Measurements from ENCODE around the gene ACAA1. TPM values are rescaled to one million over a fixed set of nuclear protein-coding genes. Genes with fewer than 3 reads are reported as not detected.

Gene ACAA1
- total RNA-seq, 1 experiment from 2014 or later, result 76.4 TPM

DNA sequence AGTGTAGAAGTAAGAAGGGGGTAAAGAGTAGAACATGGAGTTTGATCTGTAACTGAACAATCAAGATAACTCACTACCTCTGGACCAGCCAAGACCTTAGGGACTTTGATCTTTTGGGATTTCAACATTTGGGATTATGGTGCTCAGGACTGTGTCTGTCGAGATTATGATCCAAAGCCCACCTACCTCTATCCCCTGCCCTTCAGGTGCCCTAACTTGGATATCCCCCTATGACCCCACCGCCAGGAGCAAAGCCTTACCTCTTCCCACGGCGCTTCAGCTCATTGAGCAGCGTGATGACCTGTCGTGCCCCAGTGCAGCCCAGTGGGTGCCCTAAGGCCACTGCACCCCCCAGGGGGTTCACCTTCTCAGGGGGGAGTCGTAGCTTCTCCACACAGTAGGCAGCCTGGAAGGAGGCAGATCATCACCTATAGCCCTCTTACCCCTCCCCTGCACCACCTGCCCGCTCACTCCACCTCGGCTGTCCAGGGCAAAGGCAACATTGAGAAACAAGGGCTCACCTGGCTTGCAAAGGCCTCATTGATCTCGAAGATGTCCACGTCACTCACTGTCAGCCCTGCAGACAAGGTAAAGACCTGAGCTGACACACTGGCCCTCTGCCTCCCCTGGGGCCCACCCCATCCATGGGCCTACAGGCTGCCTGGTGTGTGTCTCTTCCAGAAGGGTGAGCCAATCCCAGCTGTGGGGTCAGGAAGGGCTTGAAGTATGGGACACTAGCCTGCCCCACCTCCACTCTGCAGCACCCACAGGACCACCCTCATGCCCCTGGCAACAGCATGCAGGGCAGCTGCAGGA lies 11.4 kb downstream of the ACAA1 start:
- peaks cover 21% of the 10 kb centered on the region for H3K4me1 ChIP-seq (ENCODE audit: insufficient read depth, low read length)
- peak overlapping the region; percentile 71 for H3K27ac ChIP-seq (ENCODE audit: low read length)
- TSS peak; percentile 89 for BruUV-seq (replicated peaks)
- no peak overlapping the region for H3K9ac ChIP-seq (ENCODE audit: low read length)
- peak overlapping the region; percentile 32; the same call in 1 of the 2 replicates for H3K4me2 ChIP-seq (ENCODE audit: low read length)
- H3F3A ChIP-seq (ENCODE audit: low read length, unreplicated experiment), result peaks cover 3% of the 10 kb centered on the region
- ATAC-seq (no peak; the same call in 1 of the 2 replicates), DNase-seq (no peak)
- no peak for TF ChIP-seq EZH2 (IDR thresholded peaks at IDR 0.05; ENCODE audit: low read length, unreplicated experiment)
- TF ChIP-seq EZH2phosphoT487 (IDR thresholded peaks at IDR 0.05; ENCODE audit: borderline replicate concordance, low read length), result no peak
- TF ChIP-seq, protein P1, sequence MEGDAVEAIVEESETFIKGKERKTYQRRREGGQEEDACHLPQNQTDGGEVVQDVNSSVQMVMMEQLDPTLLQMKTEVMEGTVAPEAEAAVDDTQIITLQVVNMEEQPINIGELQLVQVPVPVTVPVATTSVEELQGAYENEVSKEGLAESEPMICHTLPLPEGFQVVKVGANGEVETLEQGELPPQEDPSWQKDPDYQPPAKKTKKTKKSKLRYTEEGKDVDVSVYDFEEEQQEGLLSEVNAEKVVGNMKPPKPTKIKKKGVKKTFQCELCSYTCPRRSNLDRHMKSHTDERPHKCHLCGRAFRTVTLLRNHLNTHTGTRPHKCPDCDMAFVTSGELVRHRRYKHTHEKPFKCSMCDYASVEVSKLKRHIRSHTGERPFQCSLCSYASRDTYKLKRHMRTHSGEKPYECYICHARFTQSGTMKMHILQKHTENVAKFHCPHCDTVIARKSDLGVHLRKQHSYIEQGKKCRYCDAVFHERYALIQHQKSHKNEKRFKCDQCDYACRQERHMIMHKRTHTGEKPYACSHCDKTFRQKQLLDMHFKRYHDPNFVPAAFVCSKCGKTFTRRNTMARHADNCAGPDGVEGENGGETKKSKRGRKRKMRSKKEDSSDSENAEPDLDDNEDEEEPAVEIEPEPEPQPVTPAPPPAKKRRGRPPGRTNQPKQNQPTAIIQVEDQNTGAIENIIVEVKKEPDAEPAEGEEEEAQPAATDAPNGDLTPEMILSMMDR (conservative IDR thresholded peaks at IDR 0.05; ENCODE audit: low read depth, low read length), result no peak
- H2AFZ ChIP-seq (ENCODE audit: low read length), result no peak overlapping the region
- H3K9me3 ChIP-seq (ENCODE audit: low read length), result no peaks in the 10 kb centered on the region
- ChIA-PET CTCF (interaction anchor here (1.1 kb wide), 1 partner anchor 8 kb away, joined by 3 read pairs; no protein-coding TSS in a partner anchor), POLR2A (ENCODE audit: unreplicated experiment) (interaction anchor here (0.6 kb wide), 1 partner anchor 11 kb away, joined by 4 read pairs; the partner anchor contains the start of gene ACAA1)
- no peaks in the 10 kb centered on the region for H3K27me3 ChIP-seq (ENCODE audit: low read length)
- no peaks in the 10 kb centered on the region for H4K20me1 ChIP-seq (ENCODE audit: low read length)
- H3K4me3 ChIP-seq (ENCODE audit: low read length), result no peak overlapping the region
- no peaks in the 10 kb centered on the region for H3K9me2 ChIP-seq (replicated peaks; ENCODE audit: low read length)
- peaks cover 84% of the 10 kb centered on the region for H3K36me3 ChIP-seq (ENCODE audit: low read depth, low read length)
- intact Hi-C loops (cut with micrococcal nuclease), result loop anchor here (2.0 kb wide), 1 partner anchor 121 kb away; no protein-coding TSS in a partner anchor
- peaks cover 9% of the 10 kb centered on the region for H3K79me2 ChIP-seq (ENCODE audit: low read length)

DNA sequence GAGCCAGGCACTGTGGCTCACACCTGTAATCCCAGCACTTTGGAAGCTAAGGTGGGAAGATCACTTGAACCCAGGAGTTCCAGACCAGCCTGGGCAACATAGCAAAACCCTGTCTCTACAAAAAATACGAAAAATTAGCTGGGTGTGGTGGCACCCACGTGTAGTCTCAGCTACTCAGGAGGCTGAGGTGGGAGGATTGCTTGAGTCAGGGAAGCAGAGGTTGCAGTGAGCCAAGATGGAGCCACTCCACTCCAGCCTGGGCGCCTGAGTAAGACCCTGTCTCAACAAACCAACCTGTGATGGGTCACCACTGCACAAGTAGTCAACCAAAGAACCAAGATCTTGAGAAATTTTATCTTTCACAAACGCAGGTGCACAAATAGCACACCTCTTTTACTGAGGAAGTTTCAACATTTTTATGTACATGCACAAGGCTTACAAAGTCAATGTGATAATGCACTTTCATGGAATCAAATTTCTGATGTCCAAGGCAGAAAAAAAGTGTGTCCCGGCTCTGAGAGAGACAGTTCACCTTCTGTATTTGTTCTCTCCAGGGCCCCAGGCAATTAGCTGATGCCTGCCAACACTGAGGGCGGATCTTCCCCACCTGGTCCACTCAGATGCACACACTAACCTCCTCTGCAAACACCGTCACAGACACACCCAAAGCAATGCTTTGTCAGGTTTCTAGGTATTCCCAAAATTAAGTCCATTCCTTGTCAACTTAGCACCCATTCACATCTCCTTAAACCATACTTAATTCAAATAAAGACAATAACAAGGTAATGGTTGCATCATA lies 12.4 kb downstream of the ACAA1 start:
- TF ChIP-seq EZH2 (IDR thresholded peaks at IDR 0.05; ENCODE audit: low read length, unreplicated experiment) (no peak), EZH2phosphoT487 (IDR thresholded peaks at IDR 0.05; ENCODE audit: borderline replicate concordance, low read length) (no peak)
- TF ChIP-seq, protein P1 (conservative IDR thresholded peaks at IDR 0.05; ENCODE audit: low read depth, low read length), result no peak
- CTCF ChIA-PET, result interaction anchor here (1.1 kb wide), 1 partner anchor 9 kb away, joined by 3 read pairs; no protein-coding TSS in a partner anchor
- peaks cover 3% of the 10 kb centered on the region for H3F3A ChIP-seq (ENCODE audit: low read length, unreplicated experiment)
- H3K4me3 ChIP-seq (ENCODE audit: low read length), result no peak overlapping the region
- peaks cover 80% of the 10 kb centered on the region for H3K36me3 ChIP-seq (ENCODE audit: low read depth, low read length)
- no TSS peak for BruUV-seq (replicated peaks)
- H3K79me2 ChIP-seq (ENCODE audit: low read length), result 0 out of 2 replicates have a peak, but pooled peaks cover 2% of the 10 kb centered on the region
- H3K9me2 ChIP-seq (replicated peaks; ENCODE audit: low read length), result no peaks in the 10 kb centered on the region
- H2AFZ ChIP-seq (ENCODE audit: low read length), result no peak overlapping the region
- H3K27me3 ChIP-seq (ENCODE audit: low read length), result no peaks in the 10 kb centered on the region
- H3K27ac ChIP-seq (ENCODE audit: low read length), result peak overlapping the region; percentile 71
- intact Hi-C loops (cut with micrococcal nuclease), result loop anchor here (2.0 kb wide), 1 partner anchor 120 kb away; no protein-coding TSS in a partner anchor
- H4K20me1 ChIP-seq (ENCODE audit: low read length), result no peaks in the 10 kb centered on the region
- POLR2A ChIA-PET (ENCODE audit: unreplicated experiment), result interaction anchor here (0.6 kb wide), 1 partner anchor 12 kb away, joined by 4 read pairs; the partner anchor contains the start of gene ACAA1
- ATAC-seq (peak; percentile 92), DNase-seq (peak; percentile 82)
- peak overlapping the region; percentile 32 for H3K4me2 ChIP-seq (ENCODE audit: low read length)
- no peaks in the 10 kb centered on the region for H3K9me3 ChIP-seq (ENCODE audit: low read length)
- peaks cover 21% of the 10 kb centered on the region for H3K4me1 ChIP-seq (ENCODE audit: insufficient read depth, low read length)
- H3K9ac ChIP-seq (ENCODE audit: low read length), result no peak overlapping the region

All from PC-3 (cell line).